Testis (tissue), 2 donors: ENCODE results near the gene B4GALNT4.

ENCODE experiments used
- CTCF ChIP-seq, 3 experiments: fragments of 450-650 bp in 2 of 3; fragments of 200-600 bp in 1 of 3; sonication (generic) in 1 of 3; IDR thresholded peaks; one replicate each; pipeline ENCODE4 v1.5.1; 2016 to 2019; ENCODE audit warnings: antibody characterized with exemption in 3 of 3, mild to moderate bottlenecking in 2 of 3, moderate library complexity in 1 of 3
- POLR2A ChIP-seq: fragments of 450-650 bp; IDR thresholded peaks from one replicate; pipeline ENCODE4 v1.6.1; 2017; ENCODE audit warnings: antibody characterized with exemption, mild to moderate bottlenecking, moderate library complexity

- TF ChIP-seq CTCF (IDR thresholded peaks at IDR 0.05) (no peak), POLR2A (no peak)
Measured at GRCh38 chr11:391117-392017, 22.1 kb downstream of the B4GALNT4 start.
